Measurements from ENCODE around the gene ARFIP1. TPM values are rescaled to one million over a fixed set of nuclear protein-coding genes. Genes with fewer than 3 reads are reported as not detected.
"Not testable (repeated sequence)": the region's sequence is repeated elsewhere in the genome, so short reads cannot be mapped to it uniquely, and the experiment has no call there.

ARFIP1 gene
- total RNA-seq, 5 donors from 2014 or later (not counting 1 experiment from before 2014, with no cell fraction given) = 8.2 to 16.3 (median 12.1) TPM

DNA sequence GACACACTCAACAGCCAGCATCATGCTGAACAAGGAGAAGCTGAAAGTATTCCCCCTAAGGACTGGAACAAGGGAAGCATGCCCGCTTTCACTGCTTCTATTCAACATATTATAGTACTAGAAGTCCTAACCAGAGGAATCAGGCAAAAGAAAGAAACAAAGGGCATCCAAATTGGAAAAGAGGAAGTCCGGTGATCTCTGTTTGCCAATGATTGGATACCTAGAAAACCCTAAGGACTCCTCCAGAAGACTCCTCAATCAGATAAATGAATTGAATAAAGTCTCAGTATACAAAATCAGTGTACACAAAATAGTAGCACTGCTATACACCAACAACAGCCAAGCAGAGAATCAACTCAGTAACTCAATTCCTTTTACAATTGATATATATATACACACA, 44.8 kb downstream of the ARFIP1 start:
- Mint-ChIP-seq H3K4me1 (no peaks in the 10 kb centered on the region), H3K36me3 (peaks cover 39% of the 10 kb centered on the region), H3K4me3 (no peak overlapping the region), H3K27me3 (no peaks in the 10 kb centered on the region), H3K27ac (no peak overlapping the region), H3K9me3 (peaks cover 18 to 46% (median 24%) of the 10 kb centered on the region in 3 donors)
- WGBS (ENCODE audit: insufficient coverage) = no CpG with 5 or more reads among the region's 2 CpGs
- POLR2A ChIA-PET = no interaction called here
- Histone ChIP-seq H3K27me3 (replicated peaks in 1 of 2; ENCODE audit: control insufficient read depth in 2 of 2, extremely low read depth in 1 of 2, insufficient read depth in 2 of 2, low read length in 1 of 2) (no peaks in the 10 kb centered on the region), H3K9me3 (no peaks in the 10 kb centered on the region), H3K4me1 (ENCODE audit: control insufficient read depth in 1 of 2, extremely low read depth in 1 of 2, insufficient read depth in 2 of 2, low read length in 2 of 2) (no peaks in the 10 kb centered on the region), H3K27ac (ENCODE audit: low read length) (no peak overlapping the region), H3K4me3 (ENCODE audit: control insufficient read depth in 1 of 2, extremely low read depth in 1 of 2, low read length in 1 of 2) (no peak overlapping the region), H3K36me3 (ENCODE audit: control insufficient read depth in 2 of 2, extremely low read depth in 1 of 2, insufficient read depth in 1 of 2, low read length in 1 of 2) (no peaks in the 10 kb centered on the region)
- ATAC-seq (replicated peaks in 1 of 4) (no peak), DNase-seq (no peak)
- CTCF ChIA-PET = no interaction called here

DNA sequence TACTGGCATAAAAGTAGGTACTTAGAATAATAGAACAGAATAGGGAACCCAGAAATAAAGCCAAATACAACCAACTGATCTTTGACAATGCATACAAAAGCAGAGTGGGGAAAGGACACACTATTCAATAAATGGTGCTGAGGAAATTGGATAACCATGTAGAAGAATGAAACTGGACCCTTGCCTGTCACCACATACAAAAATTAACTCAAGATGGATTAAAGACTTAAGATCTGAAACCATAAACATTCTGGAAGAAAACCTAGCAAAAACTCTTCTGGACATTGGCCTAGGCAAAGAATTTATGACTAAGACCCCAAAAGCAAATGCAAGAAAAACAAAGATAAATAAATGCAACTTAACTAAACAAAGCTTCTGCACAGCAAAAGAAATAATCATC, 45.6 kb downstream of the ARFIP1 start:
- DNase-seq = no peak
- no peaks in the 10 kb centered on the region for H3K9me3 ChIP-seq
- no peak overlapping the region for H3K4me3 ChIP-seq (ENCODE audit: control insufficient read depth in 1 of 2, extremely low read depth in 1 of 2, low read length in 1 of 2)
- POLR2A ChIA-PET = no interaction called here
- H3K36me3 ChIP-seq (ENCODE audit: control insufficient read depth in 2 of 2, extremely low read depth in 1 of 2, insufficient read depth in 1 of 2, low read length in 1 of 2) = no peaks in the 10 kb centered on the region
- Mint-ChIP-seq H3K4me3 (no peak overlapping the region), H3K4me1 (no peaks in the 10 kb centered on the region), H3K36me3 (peaks cover 35% of the 10 kb centered on the region), H3K27ac (no peak overlapping the region), H3K9me3 (peaks cover 18 to 45% (median 24%) of the 10 kb centered on the region in 3 donors), H3K27me3 (no peaks in the 10 kb centered on the region)
- CTCF ChIA-PET = no interaction called here
- no peaks in the 10 kb centered on the region for H3K4me1 ChIP-seq (ENCODE audit: control insufficient read depth in 1 of 2, extremely low read depth in 1 of 2, insufficient read depth in 2 of 2, low read length in 2 of 2)
- no peaks in the 10 kb centered on the region for H3K27me3 ChIP-seq (replicated peaks in 1 of 2; ENCODE audit: control insufficient read depth in 2 of 2, extremely low read depth in 1 of 2, insufficient read depth in 2 of 2, low read length in 1 of 2)
- no peak for ATAC-seq (replicated peaks in 1 of 4)
- no peak overlapping the region for H3K27ac ChIP-seq (ENCODE audit: low read length)

DNA sequence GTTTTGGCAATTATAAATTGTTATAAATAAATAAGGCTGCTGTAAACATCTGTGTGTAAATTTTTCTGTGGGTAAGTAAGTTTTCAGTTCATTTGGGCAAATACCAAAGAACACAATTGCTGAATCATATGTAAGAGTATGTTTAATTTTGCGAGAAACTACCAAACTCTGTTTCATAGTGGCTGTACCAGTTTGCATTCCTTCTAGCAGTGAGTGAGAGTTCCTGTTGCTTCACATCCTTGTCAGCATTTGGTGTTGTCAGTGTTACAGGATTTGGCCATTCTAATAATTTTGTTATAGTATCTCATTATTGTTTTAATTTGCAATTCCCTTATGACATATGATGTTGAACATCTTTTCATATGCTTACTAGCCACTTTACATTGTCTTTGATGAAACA, 48.4 kb downstream of the ARFIP1 start:
- no peak overlapping the region for H3K27ac ChIP-seq (ENCODE audit: low read length)
- no peaks in the 10 kb centered on the region for H3K27me3 Mint-ChIP-seq
- no peak for DNase-seq
- H3K27me3 ChIP-seq (replicated peaks in 1 of 2; ENCODE audit: control insufficient read depth in 2 of 2, extremely low read depth in 1 of 2, insufficient read depth in 2 of 2, low read length in 1 of 2) = no peaks in the 10 kb centered on the region
- POLR2A ChIA-PET = no interaction called here
- no peaks in the 10 kb centered on the region for H3K36me3 ChIP-seq (ENCODE audit: control insufficient read depth in 2 of 2, extremely low read depth in 1 of 2, insufficient read depth in 1 of 2, low read length in 1 of 2)
- H3K4me1 ChIP-seq (ENCODE audit: control insufficient read depth in 1 of 2, extremely low read depth in 1 of 2, insufficient read depth in 2 of 2, low read length in 2 of 2) = no peaks in the 10 kb centered on the region
- H3K9me3 Mint-ChIP-seq = peaks cover 18 to 40% (median 24%) of the 10 kb centered on the region in 3 donors
- no peaks in the 10 kb centered on the region for H3K4me1 Mint-ChIP-seq
- no CpG with 5 or more reads among the region's 1 CpG for WGBS (ENCODE audit: insufficient coverage)
- H3K4me3 ChIP-seq (ENCODE audit: control insufficient read depth in 1 of 2, extremely low read depth in 1 of 2, low read length in 1 of 2) = no peak overlapping the region
- peaks cover 50% of the 10 kb centered on the region for H3K36me3 Mint-ChIP-seq
- no peak overlapping the region for H3K27ac Mint-ChIP-seq
- no peaks in the 10 kb centered on the region for H3K9me3 ChIP-seq
- CTCF ChIA-PET = no interaction called here
- no peak for ATAC-seq (replicated peaks in 1 of 4)
- no peak overlapping the region for H3K4me3 Mint-ChIP-seq

DNA sequence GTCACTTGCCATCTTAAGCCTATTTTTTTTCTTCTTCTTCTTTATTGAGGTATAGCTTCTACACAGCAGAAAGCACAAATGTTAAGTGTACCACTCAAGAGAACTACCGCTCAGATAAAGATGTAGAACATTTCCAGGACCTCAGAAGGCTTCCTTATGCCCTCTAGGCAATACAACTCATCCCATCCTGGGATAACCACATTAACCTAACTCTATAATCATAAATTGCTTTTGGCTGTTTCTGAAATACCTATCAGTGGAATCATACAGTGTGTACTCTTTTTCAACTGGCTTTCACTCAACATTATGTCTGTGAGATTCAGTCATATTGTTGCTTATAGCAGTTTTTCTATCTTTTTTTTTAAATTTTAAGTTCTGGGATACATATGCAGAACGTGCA, 51.7 kb downstream of the ARFIP1 start:
- Histone ChIP-seq H3K27ac (ENCODE audit: low read length) (no peak overlapping the region), H3K36me3 (ENCODE audit: control insufficient read depth in 2 of 2, extremely low read depth in 1 of 2, insufficient read depth in 1 of 2, low read length in 1 of 2) (no peaks in the 10 kb centered on the region), H3K27me3 (replicated peaks in 1 of 2; ENCODE audit: control insufficient read depth in 2 of 2, extremely low read depth in 1 of 2, insufficient read depth in 2 of 2, low read length in 1 of 2) (no peaks in the 10 kb centered on the region), H3K9me3 (peaks cover 2% of the 10 kb centered on the region), H3K4me3 (ENCODE audit: control insufficient read depth in 1 of 2, extremely low read depth in 1 of 2, low read length in 1 of 2) (no peak overlapping the region), H3K4me1 (ENCODE audit: control insufficient read depth in 1 of 2, extremely low read depth in 1 of 2, insufficient read depth in 2 of 2, low read length in 2 of 2) (no peaks in the 10 kb centered on the region)
- ATAC-seq (replicated peaks in 1 of 4) (no peak), DNase-seq (no peak)
- Mint-ChIP-seq H3K4me3 (no peak overlapping the region), H3K27me3 (no peaks in the 10 kb centered on the region), H3K9me3 (peaks cover 11 to 30% (median 17%) of the 10 kb centered on the region in 3 donors), H3K4me1 (no peaks in the 10 kb centered on the region), H3K27ac (no peak overlapping the region), H3K36me3 (peaks cover 75% of the 10 kb centered on the region)
- CTCF ChIA-PET = no interaction called here
- POLR2A ChIA-PET = no interaction called here
- WGBS (ENCODE audit: insufficient coverage) = 100% methylated on average over 1 of the region's 2 CpGs

DNA sequence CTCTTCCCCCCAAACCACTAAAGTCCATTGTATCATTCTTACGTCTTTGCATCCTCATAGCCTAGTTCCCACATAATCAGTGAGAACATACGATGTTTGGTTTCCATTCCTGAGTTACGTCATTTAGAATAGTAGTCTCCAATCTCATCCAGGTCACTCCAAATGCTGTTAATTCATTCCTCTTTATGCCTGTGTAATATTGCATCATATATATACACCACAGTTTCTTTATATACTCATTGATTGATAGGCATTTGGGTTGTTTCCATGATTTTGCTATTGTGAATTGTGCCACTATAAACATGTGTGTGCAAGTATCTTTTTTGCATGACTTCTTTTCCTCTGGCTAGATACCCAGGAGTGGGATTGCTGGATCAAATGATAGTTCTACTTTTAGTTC, 57.2 kb downstream of the ARFIP1 start:
- peaks cover 2% of the 10 kb centered on the region for H3K9me3 ChIP-seq
- 100% methylated on average over 2 of the region's 3 CpGs for WGBS (ENCODE audit: insufficient coverage)
- Mint-ChIP-seq H3K27me3 (no peaks in the 10 kb centered on the region), H3K4me3 (no peak overlapping the region), H3K4me1 (peaks cover 25 to 33% (median 28%) of the 10 kb centered on the region in 3 donors), H3K36me3 (peaks cover 73% of the 10 kb centered on the region), H3K27ac (no peak overlapping the region), H3K9me3 (peaks cover 10 to 22% (median 12%) of the 10 kb centered on the region in 3 donors)
- DNase-seq (no peak), ATAC-seq (replicated peaks in 1 of 4) (no peak)
- POLR2A ChIA-PET = no interaction called here
- no peaks in the 10 kb centered on the region for H3K4me1 ChIP-seq (ENCODE audit: control insufficient read depth in 1 of 2, extremely low read depth in 1 of 2, insufficient read depth in 2 of 2, low read length in 2 of 2)
- no peak overlapping the region for H3K27ac ChIP-seq (ENCODE audit: low read length)
- no peaks in the 10 kb centered on the region for H3K27me3 ChIP-seq (replicated peaks in 1 of 2; ENCODE audit: control insufficient read depth in 2 of 2, extremely low read depth in 1 of 2, insufficient read depth in 2 of 2, low read length in 1 of 2)
- H3K4me3 ChIP-seq (ENCODE audit: control insufficient read depth in 1 of 2, extremely low read depth in 1 of 2, low read length in 1 of 2) = no peak overlapping the region
- CTCF ChIA-PET = no interaction called here
- no peaks in the 10 kb centered on the region for H3K36me3 ChIP-seq (ENCODE audit: control insufficient read depth in 2 of 2, extremely low read depth in 1 of 2, insufficient read depth in 1 of 2, low read length in 1 of 2)

DNA sequence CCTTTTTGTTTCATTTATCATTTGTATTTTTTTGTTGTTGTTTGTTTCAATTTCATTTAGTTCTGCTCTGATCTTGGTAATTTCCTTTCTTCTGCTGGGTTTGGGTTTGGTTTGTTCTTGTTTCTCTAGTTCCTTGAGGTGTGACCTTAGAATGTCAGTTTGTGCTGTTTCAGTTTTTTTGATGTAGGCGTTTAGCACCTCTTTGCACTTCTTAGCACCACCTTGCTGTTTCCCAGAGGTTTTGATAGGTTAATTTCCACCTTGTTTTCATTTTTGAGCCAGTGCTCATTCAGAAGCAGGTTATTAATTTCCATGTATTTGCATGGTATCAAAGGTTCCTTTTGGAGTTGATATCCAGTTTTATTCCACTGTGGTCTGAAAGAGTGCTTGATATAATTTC, 60.0 kb downstream of the ARFIP1 start:
- H3K4me3 ChIP-seq (ENCODE audit: control insufficient read depth in 1 of 2, extremely low read depth in 1 of 2, low read length in 1 of 2); POLR2A ChIA-PET; H3K4me3 Mint-ChIP-seq; H3K27ac ChIP-seq (ENCODE audit: low read length); H3K4me1 ChIP-seq (ENCODE audit: control insufficient read depth in 1 of 2, extremely low read depth in 1 of 2, insufficient read depth in 2 of 2, low read length in 2 of 2); H3K27me3 ChIP-seq (replicated peaks in 1 of 2; ENCODE audit: control insufficient read depth in 2 of 2, extremely low read depth in 1 of 2, insufficient read depth in 2 of 2, low read length in 1 of 2); H3K27me3 Mint-ChIP-seq; DNase-seq; H3K9me3 Mint-ChIP-seq; ATAC-seq (replicated peaks in 1 of 4); H3K9me3 ChIP-seq; H3K36me3 ChIP-seq (ENCODE audit: control insufficient read depth in 2 of 2, extremely low read depth in 1 of 2, insufficient read depth in 1 of 2, low read length in 1 of 2): not testable (repeated sequence)
- H3K27ac Mint-ChIP-seq = peak overlapping the region; percentile 8 to 76
- H3K4me1 Mint-ChIP-seq = peaks cover 25 to 33% (median 28%) of the 10 kb centered on the region in 3 donors
- H3K36me3 Mint-ChIP-seq = peaks cover 55% of the 10 kb centered on the region
- WGBS (ENCODE audit: insufficient coverage) = no CpG with 5 or more reads among the region's 1 CpG
- CTCF ChIA-PET = interaction anchor here (0.6 to 0.8 kb wide), 3 partner anchors 9 to 109 kb away, joined by 3 to 11 read pairs (median 3); no protein-coding TSS in a partner anchor

DNA sequence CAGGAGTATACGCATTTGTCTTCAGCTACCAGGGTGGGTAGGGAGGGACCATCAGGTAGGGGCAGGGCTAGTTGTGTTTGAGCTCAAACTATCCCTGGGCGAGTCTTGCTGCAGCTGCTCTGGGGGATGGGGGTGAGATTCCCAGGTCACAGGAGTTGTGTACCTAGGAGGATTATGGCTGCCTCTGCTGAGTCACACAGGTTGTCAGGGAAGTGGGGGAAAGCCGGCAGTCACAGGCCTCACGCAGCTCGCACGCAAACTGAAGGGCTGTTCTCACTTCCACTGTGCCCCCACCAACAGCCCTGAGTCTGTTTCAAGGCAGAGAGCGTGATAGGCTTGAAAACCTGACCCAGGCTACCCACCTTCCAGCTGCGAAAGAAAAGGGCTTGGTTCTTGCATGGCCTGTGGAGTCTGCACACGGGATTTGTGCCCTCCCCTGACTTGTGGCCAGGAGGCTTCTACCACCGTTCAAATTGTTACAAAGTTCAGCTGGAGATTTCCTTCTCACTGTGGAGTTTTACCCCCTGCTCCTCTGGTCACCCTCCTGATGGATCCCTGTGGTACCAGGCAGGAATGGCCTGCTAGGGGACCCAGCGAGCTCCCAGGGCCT, 63.8 kb downstream of the ARFIP1 start:
- no peaks in the 10 kb centered on the region for H3K9me3 ChIP-seq
- 86% methylated on average over 5 of the region's 11 CpGs for WGBS (ENCODE audit: insufficient coverage)
- H3K4me1 ChIP-seq (ENCODE audit: control insufficient read depth in 1 of 2, extremely low read depth in 1 of 2, insufficient read depth in 2 of 2, low read length in 2 of 2) = no peaks in the 10 kb centered on the region
- H3K27me3 Mint-ChIP-seq = no peaks in the 10 kb centered on the region
- ATAC-seq (replicated peaks in 1 of 4) (no peak), DNase-seq (no peak)
- ChIA-PET CTCF (interaction anchor here in 1 of 2 donors (1.1 kb wide), 1 partner anchor 284 kb away, joined by 3 read pairs; no protein-coding TSS in a partner anchor), POLR2A (no interaction called here)
- peaks cover 0 to 7% (median 7%) of the 10 kb centered on the region in 3 donors for H3K9me3 Mint-ChIP-seq
- no peaks in the 10 kb centered on the region for H3K36me3 ChIP-seq (ENCODE audit: control insufficient read depth in 2 of 2, extremely low read depth in 1 of 2, insufficient read depth in 1 of 2, low read length in 1 of 2)
- no peaks in the 10 kb centered on the region for H3K27me3 ChIP-seq (replicated peaks in 1 of 2; ENCODE audit: control insufficient read depth in 2 of 2, extremely low read depth in 1 of 2, insufficient read depth in 2 of 2, low read length in 1 of 2)
- H3K27ac Mint-ChIP-seq = no peak overlapping the region
- H3K27ac ChIP-seq (ENCODE audit: low read length) = no peak overlapping the region
- no peak overlapping the region for H3K4me3 ChIP-seq (ENCODE audit: control insufficient read depth in 1 of 2, extremely low read depth in 1 of 2, low read length in 1 of 2)
- H3K4me3 Mint-ChIP-seq = no peak overlapping the region
- H3K36me3 Mint-ChIP-seq = peaks cover 23% of the 10 kb centered on the region
- H3K4me1 Mint-ChIP-seq = peaks cover 19 to 23% (median 21%) of the 10 kb centered on the region in 3 donors
